HG03457 (cell line): ENCODE measurements around the gene CSRNP2.
A peak's percentile ranks its signal among the peaks of the same experiment; 100 is the strongest.

Source experiments
- ATAC-seq: cut with Tn5 transposase; IDR thresholded peaks from one replicate; pipeline ENCODE4 v1.9.1; 2021; ENCODE audit warnings: moderate number of reproducible peaks; ENCODE audit not compliant: unreplicated experiment

Gene CSRNP2, protein sequence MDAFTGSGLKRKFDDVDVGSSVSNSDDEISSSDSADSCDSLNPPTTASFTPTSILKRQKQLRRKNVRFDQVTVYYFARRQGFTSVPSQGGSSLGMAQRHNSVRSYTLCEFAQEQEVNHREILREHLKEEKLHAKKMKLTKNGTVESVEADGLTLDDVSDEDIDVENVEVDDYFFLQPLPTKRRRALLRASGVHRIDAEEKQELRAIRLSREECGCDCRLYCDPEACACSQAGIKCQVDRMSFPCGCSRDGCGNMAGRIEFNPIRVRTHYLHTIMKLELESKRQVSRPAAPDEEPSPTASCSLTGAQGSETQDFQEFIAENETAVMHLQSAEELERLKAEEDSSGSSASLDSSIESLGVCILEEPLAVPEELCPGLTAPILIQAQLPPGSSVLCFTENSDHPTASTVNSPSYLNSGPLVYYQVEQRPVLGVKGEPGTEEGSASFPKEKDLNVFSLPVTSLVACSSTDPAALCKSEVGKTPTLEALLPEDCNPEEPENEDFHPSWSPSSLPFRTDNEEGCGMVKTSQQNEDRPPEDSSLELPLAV

DNA sequence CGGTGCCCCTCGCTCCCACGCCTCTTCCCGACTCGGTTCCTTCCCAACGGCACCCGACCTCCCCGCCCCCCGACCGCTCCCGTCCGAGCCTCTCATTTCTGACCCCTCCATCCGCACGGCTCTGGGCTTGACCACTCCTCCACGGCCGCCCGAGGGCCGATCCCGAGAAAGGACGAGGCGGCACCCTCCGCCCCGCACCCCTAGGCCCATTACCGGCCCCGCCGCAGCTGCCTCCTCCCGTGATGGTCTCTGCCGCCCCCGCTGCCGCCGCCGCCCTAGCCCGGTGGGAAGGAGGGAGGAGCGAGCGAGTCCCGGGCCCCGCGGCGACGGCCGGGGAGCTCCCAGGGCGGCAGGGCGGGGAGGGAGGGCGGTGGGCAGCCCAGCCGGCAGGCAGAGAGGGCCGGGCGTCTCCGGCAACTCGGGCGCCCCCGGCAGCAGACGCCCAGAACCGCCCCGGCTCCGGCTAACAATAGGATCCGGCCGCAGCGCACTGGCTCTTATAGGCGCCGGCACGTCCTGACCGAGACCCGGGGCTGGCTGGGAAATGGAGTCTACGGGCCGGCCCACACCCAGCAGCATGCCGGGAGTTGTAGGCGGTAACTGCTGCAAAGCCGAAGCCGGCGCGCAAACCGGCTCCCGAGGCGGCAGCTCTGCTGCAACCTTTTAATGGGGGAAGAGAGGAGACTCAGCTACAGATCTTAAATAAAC lies at the start of gene CSRNP2:
Gene CSRNP2, minus strand, starts transcription at position 471 of the 708 bp plus-strand sequence. CDS start 7,035 bp downstream, outside the sequence.
- peak; percentile 93 for ATAC-seq

DNA sequence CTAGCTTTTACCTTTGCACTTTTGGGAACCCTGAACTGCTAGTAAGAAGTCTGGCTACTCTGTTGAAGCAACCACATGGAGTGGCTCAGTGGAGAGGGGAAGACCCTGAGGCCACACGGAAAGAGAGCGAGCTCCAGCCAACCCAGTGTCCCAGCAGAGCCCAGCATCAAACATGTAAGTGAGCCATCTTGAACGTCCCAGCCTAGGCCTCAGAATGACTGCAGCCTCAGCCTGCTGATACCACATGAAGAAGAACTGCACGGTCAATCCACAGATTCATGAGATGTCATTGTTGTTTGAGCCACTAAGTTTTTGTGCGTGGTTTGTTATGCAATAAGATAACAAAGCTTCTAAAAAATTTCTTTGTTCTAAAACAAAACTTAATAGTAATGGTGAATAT lies 49.3 kb upstream of the CSRNP2 start:
- no peak for ATAC-seq

DNA sequence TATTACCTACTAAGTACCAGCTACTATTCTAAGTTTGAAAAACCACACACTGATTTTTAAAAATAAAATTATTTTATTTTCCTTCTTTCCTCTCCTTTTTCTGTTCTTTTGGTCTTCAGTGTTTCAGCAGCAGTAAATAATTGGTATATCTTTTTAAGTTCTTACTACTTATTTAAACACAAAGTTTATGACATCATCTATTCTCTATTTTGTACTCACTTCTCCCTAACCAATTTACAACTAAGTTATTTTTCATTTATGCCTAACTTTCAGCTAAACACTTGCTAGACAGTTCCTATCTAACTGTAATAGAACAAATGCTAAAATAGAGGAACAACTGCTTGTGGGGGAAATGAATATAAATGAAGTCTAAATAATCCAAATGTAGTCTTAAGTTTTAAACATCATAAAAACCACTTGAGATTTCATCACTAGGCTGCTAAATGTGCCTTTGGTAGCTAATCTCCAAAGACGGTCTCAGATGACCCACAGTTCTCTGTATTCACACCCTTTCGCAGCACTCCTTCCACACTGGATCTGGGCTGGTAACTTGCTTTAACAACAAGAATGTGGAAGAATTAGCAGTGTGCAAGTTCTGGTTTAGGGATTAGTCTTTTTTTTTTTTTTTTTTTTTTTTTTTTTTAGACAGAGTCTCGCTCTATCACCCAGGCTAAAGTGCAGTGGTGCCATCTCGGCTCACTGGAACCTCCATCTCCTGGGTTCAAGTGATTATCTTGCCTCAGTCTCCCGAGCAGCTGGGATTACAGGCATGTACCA lies 48.5 kb upstream of the CSRNP2 start:
- no peak for ATAC-seq

DNA sequence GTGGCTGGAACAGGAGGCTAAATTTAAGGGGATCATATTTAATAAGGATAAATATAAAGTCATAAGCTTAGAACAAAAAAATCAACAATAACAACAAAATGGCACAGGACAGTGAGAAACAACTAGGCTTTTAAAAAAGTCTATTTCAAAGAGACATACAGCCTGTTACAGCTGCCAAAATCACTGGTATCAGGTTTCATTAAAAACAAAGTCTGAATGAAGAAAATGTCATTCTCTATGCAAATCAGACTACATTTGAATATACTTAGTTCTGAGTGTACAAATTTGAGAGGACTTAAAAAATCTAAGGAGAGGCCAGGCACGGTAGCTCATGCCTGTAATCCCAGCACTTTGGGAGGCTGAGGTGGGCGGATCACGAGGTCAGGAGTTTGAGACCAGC lies 45.5 kb upstream of the CSRNP2 start:
- no peak for ATAC-seq

DNA sequence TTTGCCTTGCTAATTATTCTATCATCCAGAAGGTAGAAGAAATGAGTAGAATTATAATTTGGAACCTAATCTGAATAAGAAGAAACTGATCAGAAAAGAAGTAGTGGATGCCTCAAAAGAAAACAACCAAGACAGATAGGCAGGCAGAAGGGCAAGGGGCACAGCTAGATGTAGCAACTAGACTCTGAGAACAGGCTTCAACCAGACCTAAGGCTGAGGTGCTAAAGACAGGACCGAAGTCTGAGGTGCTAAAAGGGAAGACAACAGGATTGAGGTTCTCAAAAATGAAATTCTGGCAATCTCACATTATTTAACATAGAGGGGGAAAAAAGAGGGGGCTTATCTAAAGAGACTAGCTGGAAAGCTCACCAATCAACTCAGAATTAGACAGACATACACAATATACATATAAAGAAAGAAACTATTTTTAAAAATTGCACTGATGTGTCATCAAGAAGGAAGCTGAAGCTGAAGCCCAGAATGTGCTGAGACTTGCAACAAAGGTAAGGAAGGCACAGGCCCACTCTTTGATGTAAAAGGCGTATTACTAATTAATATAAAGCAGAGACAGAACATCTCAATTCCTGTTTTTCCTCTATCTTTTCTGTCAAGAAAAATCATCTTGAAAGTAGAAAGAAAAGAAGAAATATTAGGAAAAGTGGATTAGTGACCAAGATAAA lies 43.8 kb upstream of the CSRNP2 start:
- ATAC-seq: no peak

DNA sequence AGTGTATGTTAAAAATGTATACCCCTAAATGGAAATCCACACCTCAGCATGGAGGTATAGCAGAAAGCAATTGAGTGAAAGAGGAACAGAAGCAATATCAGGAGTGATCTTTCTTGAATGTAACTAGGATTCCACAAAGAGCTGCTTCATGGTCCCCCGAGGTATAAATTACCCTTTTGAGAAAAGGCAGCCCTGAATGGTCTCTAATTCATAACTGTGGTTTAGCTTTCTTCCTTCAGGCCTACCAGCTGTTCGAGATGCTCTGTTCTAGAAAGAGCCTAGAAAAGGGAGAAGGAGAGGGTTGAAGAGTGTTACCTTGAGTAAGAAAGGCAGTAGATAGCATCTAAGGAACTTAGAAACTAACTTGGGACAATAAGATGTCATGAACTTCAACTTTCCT lies 42.9 kb upstream of the CSRNP2 start:
- no peak for ATAC-seq

DNA sequence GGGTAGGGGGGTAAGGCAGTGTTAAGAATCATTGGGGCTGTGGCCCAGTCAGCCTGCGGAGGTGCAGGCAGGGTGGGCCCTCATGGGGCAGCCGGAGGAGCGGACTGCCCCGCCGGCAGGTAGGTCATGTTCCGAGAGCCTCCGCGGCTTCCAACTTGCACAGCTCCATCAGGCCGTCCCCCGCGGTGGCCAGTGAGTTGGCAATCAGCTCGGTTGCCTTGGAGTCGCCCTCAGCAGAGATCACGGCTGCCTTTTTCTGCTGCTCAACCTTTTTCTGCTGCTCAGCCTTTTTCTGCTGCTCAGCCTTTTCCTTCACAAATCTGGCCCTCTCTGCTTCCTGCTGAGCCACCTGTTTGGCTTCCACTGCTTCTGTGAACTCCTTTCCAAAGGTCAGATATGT lies 41.1 kb upstream of the CSRNP2 start:
- no peak for ATAC-seq

DNA sequence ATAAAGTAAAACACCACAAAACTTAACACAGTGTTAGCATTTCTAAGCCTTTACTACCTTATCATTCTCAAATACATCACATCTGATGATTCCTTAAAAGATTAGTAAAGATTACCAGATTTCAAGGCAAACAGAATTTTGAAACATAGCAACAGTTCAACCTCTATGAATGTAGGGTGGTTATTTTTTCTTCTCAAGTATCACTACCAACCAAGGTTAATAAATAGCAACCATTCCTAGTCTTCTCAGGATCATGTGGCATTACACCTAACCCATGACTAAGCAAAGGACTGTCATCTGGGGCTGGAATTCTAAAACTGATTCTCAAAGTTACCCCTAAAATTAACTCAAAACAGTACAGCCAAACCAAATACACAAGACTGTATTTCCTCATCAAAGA lies 39.4 kb upstream of the CSRNP2 start:
- ATAC-seq: no peak

DNA sequence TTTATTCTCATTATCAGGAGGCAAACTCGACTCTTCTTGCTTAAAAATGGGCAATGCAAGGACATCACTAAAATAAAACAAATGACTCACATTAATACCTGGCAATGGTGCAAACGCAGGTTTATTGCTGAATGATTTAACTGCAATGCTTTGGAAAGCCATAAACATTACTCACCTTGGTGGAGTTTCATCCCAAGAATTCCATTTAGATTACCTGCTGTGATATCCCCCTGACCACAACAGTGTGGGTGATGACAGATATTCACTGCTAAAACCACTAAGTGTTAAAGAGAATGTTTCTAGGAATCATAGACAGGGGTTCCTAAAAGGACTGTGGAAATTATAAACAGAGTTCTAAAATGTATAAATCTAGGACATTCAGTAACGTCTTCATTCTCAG lies 35.3 kb upstream of the CSRNP2 start:
- ATAC-seq: no peak

DNA sequence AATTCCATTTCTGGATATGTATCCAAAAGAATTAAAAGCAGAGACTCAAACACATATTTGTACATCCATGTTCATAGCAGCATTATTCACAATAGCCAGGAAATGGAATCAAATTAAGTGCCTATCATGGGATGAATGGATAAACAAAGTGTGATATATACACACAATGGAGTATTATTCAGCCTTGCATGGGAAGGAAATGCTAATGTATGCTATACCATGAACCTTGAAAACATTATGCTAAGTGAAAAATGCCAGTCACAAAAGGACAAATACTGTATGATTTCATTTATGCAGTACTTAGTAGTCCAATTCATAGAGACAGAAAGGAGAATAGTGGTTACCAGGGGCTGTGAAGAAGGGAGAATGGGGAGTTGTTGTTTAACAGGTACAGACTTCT lies 32.1 kb upstream of the CSRNP2 start:
- ATAC-seq: no peak

DNA sequence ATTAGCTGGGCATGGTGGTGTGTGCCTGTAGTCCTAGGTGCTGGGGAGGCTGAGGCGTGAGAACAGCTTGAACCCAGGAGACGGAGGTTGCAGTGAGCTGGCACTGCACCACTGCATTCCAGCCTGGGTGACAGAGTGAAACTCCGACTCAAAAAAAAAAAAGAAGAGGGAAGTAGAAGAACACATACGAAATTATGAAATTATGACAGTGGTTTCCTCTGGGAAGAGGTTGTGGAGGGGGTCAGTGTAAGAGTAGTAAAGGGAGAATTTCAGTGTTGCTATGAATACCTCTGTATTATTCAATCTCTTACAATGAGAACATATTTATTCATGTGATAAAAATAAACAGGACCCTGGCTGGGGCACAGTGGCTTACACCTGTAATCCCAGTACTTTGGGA lies 24.7 kb upstream of the CSRNP2 start:
- ATAC-seq: no peak

DNA sequence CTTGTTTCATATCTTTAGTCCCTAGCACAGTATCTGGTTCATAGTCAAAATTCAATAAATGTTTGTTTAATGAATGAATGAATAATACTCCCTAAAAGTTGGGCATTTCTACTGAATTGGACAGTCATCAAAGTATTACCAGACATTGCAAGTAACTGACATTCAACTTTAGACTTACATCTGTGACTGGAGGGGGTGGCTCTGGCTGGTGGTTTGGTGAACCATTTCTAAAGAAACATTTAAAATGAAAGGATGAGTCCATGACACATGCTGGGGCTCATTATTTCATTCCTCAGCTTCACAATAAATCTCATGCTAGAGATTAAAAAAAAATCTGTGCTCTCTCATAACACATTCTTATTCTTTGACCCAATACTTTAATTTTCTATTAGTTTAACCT lies 20.6 kb upstream of the CSRNP2 start:
- no peak for ATAC-seq

DNA sequence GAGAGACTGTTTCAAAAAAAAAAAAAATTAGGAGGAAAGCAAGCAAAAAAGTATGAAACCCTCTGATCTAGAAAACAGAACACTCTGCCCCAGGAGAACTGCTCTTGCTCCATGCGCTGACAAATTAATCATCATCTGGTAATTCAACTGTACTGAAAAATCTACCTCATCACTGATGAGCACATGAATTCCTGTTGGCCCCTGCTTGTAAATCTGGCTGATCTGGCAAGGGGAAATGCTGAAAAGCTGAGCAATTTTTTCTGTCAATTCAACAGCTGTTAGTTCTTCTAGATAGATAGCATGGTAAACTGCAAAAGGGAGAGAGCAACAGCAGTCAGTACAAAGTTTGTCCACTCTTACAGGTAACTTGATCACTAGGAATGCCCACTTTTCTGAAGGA lies 15.2 kb upstream of the CSRNP2 start:
- ATAC-seq: no peak

DNA sequence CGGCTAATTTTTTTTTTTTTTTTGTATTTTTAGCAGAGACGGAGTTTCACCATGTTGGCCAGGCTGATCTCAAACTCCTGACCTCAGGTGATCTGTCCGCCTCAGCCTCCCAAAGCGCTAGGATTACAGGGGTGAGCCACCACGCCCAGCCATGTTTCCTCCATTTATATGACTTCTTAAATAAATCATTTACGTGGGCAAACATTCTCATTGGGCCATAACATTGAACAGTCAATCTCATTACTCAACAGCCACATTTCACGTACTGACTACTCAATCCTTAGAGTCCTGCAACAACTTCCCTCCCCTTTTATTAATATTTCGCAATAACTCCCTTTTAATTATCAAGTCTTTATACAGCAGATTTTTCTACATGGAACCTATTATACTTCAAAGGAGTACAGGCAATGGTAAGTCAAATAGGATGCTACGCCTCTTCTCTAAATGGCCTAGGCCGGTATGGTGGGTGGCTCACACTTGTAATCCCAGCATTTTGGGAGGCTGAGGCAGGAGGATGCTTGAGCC lies 7.4 kb upstream of the CSRNP2 start:
- no peak for ATAC-seq

DNA sequence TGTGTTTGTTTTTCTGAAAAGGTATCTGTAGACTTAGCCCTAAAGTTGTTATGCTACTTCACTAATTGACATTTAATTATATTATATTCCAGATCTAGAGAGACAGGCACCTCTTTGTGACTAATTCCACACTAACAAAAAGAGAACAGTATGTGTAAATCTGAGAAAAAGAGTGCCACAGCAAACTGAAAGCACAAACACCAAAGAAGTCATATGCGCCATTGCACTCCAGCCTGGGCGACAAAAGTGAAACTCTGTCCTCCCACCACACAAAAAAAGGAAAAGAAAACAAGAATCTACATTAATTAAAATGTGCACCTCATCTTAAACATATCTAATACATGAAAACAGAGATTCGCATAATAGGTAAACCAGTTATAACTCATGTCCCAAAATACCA lies 4.4 kb upstream of the CSRNP2 start:
- no peak for ATAC-seq

DNA sequence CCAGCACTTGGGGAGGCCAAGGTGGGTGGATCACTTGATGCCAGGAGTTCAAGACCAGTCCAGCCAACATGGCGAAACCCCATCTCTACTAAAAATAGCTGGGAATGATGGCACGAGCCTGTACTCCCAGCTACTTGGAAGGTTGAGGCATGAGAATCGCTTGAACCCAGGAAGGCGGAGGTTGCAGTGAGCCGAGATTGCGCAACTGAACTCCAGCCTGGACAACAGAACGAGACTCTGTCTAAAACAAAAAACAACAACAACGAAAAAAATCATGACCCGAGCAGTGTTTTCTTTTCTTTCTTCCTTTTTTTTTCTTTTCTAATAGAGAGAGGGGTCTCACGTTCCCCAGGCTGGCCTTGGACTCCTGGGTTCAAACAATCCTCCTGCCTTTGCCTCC lies 3.5 kb upstream of the CSRNP2 start:
- no peak for ATAC-seq

DNA sequence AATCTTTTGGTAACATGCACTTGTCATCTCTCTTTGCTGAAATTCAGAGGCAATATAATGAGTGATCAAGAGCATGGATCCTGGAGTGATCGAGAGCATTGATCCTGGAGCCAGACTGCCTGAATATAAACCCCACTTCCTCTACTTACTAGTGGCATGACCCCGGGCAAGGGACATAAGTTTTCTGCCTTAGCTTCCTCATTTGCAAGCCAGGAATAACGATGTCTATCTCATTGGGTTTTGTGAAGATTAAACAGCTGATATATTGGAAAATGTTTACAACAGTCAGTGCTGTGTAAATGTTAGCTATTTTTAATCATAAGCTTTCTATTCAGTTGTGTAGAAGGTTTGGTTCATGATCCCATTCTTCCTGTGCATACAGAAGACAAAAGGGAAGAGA lies 2.4 kb upstream of the CSRNP2 start:
- no peak for ATAC-seq

DNA sequence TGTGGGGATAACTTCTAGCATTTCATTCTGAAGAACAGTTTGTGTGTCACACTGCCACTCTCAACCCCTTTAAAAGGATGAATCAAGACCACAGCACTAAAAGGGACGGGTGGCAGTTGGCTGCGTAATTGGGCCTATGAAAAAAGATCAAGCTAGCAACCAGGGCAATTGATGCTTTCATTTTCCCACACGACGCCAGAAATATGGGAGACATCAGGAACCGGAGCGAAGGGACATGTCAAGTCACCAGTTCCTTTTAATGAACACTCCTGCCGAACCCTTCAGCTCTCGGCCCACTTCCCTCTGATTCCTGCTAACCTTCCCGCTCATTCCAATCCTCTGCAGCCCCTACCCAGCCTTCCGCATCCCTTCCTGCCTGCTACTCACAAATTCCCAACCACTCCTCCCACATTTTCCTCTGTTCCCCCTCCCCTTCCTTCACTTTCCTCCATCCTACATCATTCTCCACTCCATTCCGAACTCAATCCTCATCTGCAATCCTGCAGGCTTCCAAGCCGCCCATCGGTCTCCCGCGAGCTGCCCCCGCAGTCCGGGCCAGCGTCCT lies 753 bp downstream of the CSRNP2 start:
- ATAC-seq: peak; percentile 11

DNA sequence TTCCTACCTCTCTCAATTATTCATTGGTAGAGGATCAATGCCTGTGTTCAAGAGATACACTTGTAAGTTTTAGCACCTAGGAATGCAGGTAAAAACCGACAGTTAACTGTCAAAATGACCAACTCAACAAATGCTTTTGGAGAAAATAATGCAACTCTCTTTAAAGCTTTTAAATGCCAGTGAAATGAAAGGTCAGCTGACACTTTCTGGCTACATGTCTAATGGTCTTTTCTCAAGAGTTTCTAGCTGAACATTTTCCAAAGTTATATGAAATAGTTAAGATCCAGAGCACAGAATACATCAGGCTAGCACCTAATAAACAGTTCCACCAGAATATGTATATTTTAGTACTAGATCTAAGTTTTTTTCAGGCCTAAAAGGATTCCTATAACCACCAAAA lies 2.0 kb downstream of the CSRNP2 start:
- no peak for ATAC-seq

DNA sequence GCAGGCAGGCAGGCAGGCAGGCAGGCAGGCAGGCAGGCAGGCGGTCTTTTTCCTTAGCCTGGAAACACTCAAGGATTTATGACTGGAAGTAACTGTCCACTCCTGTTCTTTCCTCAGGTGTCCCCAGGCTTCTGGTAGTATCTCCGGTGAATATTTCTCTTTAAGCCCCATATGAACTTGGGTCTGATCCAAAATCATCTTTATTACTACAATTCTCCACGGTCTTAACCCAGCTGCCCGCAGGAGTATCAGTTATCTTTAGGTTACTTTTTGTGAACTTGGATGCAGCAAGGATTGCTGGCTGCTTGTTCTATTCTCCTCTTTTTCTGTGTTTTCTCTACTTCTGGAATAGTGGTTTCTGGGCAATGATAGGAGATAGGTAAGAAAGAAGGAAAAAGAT lies 3.3 kb downstream of the CSRNP2 start:
- no peak for ATAC-seq
